Lung (tissue), 12 donors: Measurements from ENCODE around the gene ADAM12. TPM values are rescaled to one million over a fixed set of nuclear protein-coding genes. Genes with fewer than 3 reads are reported as not detected.

Experiments used
- ATAC-seq: fragments of 200-7000 bp; cut with Tn5 transposase; one replicate; pipeline ENCODE4 v1.9.1; 2020; ENCODE audit warnings: moderate number of reproducible peaks; ENCODE audit not compliant: insufficient read depth, low FRiP score
- DNase-seq, 3 donors: peaks; one replicate each; pipeline ENCODE4 v3.0.0-alpha.2; 2013 to 2017
- H3K27ac ChIP-seq, 2 donors: one replicate each; pipeline ENCODE4 v1.5.1; 2013; ENCODE audit warnings: mild to moderate bottlenecking in 2 of 2, moderate library complexity in 2 of 2, control low read depth in 1 of 2, inconsistent platforms in 1 of 2, low read depth in 1 of 2, low read length in 1 of 2
- H3K27me3 ChIP-seq, 3 donors: one replicate each; pipeline ENCODE4 v1.5.1; 2013; ENCODE audit warnings: low read length in 2 of 3; ENCODE audit not compliant: control insufficient read depth in 3 of 3, insufficient read depth in 3 of 3
- H3K36me3 ChIP-seq, 4 donors: one replicate each; pipeline ENCODE4 v1.5.1; 2013; ENCODE audit warnings: low read length in 4 of 4, mild to moderate bottlenecking in 1 of 4, moderate library complexity in 1 of 4; ENCODE audit not compliant: control insufficient read depth in 4 of 4, insufficient read depth in 4 of 4
- H3K4me1 ChIP-seq, 5 donors: one replicate each; pipeline ENCODE4 v1.5.1; 2013; ENCODE audit warnings: low read length in 5 of 5, mild to moderate bottlenecking in 2 of 5, moderate library complexity in 1 of 5; ENCODE audit not compliant: control insufficient read depth in 5 of 5, insufficient read depth in 5 of 5
- H3K4me3 ChIP-seq: one replicate; pipeline ENCODE4 v1.5.1; 2013; ENCODE audit warnings: mild to moderate bottlenecking, control low read depth, moderate library complexity
- H3K9ac ChIP-seq, 2 donors: one replicate each; pipeline ENCODE4 v1.5.1; 2013; ENCODE audit warnings: low read length in 2 of 2, control low read depth in 1 of 2; ENCODE audit not compliant: insufficient read depth in 1 of 2
- H3K9me3 ChIP-seq, 4 donors: one replicate each; pipeline ENCODE4 v1.5.1; 2013; ENCODE audit warnings: low read length in 3 of 4, mild to moderate bottlenecking in 1 of 4, moderate library complexity in 1 of 4; ENCODE audit not compliant: control insufficient read depth in 4 of 4, insufficient read depth in 3 of 4
- WGBS, 2 donors: extraction: QIAGEN DNeasy Blood & Tissue Kit; methylation state at CpG; one replicate each; pipeline ENCODE4 v1.1.7; 2013; 5-methylcytosine and 5-hydroxymethylcytosine counted together
- polyA plus RNA-seq, 2 donors: library from polyadenylated mRNA; stranded (reverse); fragments of 200-250 nt; gene quantifications; one replicate each; pipeline ENCODE4 v1.2.1, GENCODE V29; 2013
- total RNA-seq, 2 donors: library from RNA; depleted of rRNA in 1 of 2; stranded (reverse); fragments of >200 nt in 1 of 2; gene quantifications; one replicate each; pipeline ENCODE4 v1.2.1, GENCODE V29; 2014 to 2021
- TF ChIP-seq, protein P1 (sequence below): IDR thresholded peaks from 2 replicates; pipeline ENCODE4 v1.5.1; 2012; ENCODE audit warnings: mild to moderate bottlenecking; ENCODE audit errors: control extremely low read depth, extremely low read depth
- donor health status: control.
- donor health status: control.
- donor health status: Bipolar disorder and iron deficiency.
- donor health status: healthy.
- donor health status: DM: yes; HTN: yes; CAD: no.

ADAM12 gene
- total and polyA plus RNA-seq, 4 donors = 0.16 to 5.8 (median 0.85) TPM

- no peaks in the 10 kb centered on the region for H3K36me3 ChIP-seq
- TF ChIP-seq, protein P1, sequence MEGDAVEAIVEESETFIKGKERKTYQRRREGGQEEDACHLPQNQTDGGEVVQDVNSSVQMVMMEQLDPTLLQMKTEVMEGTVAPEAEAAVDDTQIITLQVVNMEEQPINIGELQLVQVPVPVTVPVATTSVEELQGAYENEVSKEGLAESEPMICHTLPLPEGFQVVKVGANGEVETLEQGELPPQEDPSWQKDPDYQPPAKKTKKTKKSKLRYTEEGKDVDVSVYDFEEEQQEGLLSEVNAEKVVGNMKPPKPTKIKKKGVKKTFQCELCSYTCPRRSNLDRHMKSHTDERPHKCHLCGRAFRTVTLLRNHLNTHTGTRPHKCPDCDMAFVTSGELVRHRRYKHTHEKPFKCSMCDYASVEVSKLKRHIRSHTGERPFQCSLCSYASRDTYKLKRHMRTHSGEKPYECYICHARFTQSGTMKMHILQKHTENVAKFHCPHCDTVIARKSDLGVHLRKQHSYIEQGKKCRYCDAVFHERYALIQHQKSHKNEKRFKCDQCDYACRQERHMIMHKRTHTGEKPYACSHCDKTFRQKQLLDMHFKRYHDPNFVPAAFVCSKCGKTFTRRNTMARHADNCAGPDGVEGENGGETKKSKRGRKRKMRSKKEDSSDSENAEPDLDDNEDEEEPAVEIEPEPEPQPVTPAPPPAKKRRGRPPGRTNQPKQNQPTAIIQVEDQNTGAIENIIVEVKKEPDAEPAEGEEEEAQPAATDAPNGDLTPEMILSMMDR = no peak
- H3K4me1 ChIP-seq = peaks cover 0 to 6% (median 0%) of the 10 kb centered on the region in 5 donors
- DNase-seq (no peak), ATAC-seq (no peak)
- no peaks in the 10 kb centered on the region for H3K9me3 ChIP-seq
- no peak overlapping the region for H3K9ac ChIP-seq
- WGBS, 2 donors = 53 to 88% methylated on average over 6 of the region's 6 CpGs
- no peaks in the 10 kb centered on the region for H3K27me3 ChIP-seq
- H3K27ac ChIP-seq = no peak overlapping the region
- H3K4me3 ChIP-seq = no peak overlapping the region
These were observed 403.3 kb downstream of the ADAM12 start for GRCh38 chr10:125984865-125985495.

- no peaks in the 10 kb centered on the region for H3K27me3 ChIP-seq
- TF ChIP-seq, protein P1 = no peak
- H3K27ac ChIP-seq = no peak overlapping the region
- no peak overlapping the region for H3K9ac ChIP-seq
- DNase-seq (no peak), ATAC-seq (no peak)
- H3K36me3 ChIP-seq = no peaks in the 10 kb centered on the region
- H3K4me3 ChIP-seq = no peak overlapping the region
- 75 to 84% methylated on average over 4 of the region's 4 CpGs for WGBS, 2 donors
- H3K4me1 ChIP-seq = peaks cover 0 to 6% (median 0%) of the 10 kb centered on the region in 5 donors
- no peaks in the 10 kb centered on the region for H3K9me3 ChIP-seq
These were observed 403.9 kb downstream of the ADAM12 start for GRCh38 chr10:125984346-125984745.

DNA sequence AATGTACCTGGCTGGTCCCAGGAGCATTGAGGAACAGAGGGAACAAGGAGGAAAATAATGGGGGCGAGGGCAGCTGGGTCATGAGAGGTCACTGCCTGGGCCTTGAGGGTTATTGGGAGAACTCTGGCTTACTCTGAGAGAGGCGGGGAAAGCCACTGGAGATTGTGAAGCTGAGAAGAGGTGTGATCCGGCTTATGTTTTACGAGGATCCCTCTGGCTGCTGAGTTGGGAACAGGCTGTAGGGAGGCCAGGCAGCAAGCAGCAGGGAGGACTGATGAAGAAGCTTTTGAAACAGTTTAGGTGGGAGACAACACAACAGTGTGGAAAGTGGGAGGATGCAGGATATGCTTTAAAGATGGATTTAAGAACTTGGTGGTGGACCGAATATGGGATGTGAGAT lies 404.6 kb downstream of the ADAM12 start:
- H3K9ac ChIP-seq = no peak overlapping the region
- H3K4me3 ChIP-seq = no peak overlapping the region
- TF ChIP-seq, protein P1 = no peak
- H3K4me1 ChIP-seq = peaks cover 0 to 6% (median 0%) of the 10 kb centered on the region in 5 donors
- H3K36me3 ChIP-seq = no peaks in the 10 kb centered on the region
- no peaks in the 10 kb centered on the region for H3K27me3 ChIP-seq
- no peak for ATAC-seq
- H3K27ac ChIP-seq = no peak overlapping the region
- no peak for DNase-seq
- no peaks in the 10 kb centered on the region for H3K9me3 ChIP-seq
- WGBS, 2 donors = 93 to 94% methylated on average over 5 of the region's 5 CpGs

DNA sequence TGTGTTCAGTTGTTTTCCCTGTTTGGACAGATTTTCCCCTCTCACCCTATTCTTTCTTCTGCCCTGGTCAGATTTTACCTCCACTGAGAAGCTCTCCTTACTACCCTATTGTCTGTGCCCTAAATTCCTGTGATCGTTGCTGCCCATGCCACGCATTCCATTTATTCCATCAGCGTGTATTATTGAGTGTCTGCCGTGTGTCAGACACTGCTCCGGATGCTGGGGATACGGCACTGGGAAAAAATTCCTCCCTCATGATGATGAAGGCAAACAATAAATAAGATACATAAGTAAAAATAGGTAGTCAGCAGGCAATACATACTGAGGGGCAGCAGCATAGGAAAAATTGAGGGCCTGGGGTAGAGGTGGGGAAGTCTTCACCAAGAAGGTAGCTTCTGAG lies 405.1 kb downstream of the ADAM12 start:
- H3K9me3 ChIP-seq = no peaks in the 10 kb centered on the region
- no peak for ATAC-seq
- H3K36me3 ChIP-seq = no peaks in the 10 kb centered on the region
- TF ChIP-seq, protein P1 = no peak
- H3K4me3 ChIP-seq = no peak overlapping the region
- H3K9ac ChIP-seq = no peak overlapping the region
- DNase-seq = no peak
- WGBS, 2 donors = 77 to 86% methylated on average over 6 of the region's 6 CpGs
- no peaks in the 10 kb centered on the region for H3K27me3 ChIP-seq
- no peak overlapping the region for H3K27ac ChIP-seq
- H3K4me1 ChIP-seq = peaks cover 0 to 6% (median 0%) of the 10 kb centered on the region in 5 donors
